NCI-H2029 treated with DMSO at 0.1 percent for 48 hours (cell line): Measurements from ENCODE around the gene GRID2IP.

ENCODE experiments used
- DNase-seq: peaks from one replicate; lab custom pipeline; 2025; lab: John Stamatoyannopoulos, UW

The GRID2IP gene

DNA sequence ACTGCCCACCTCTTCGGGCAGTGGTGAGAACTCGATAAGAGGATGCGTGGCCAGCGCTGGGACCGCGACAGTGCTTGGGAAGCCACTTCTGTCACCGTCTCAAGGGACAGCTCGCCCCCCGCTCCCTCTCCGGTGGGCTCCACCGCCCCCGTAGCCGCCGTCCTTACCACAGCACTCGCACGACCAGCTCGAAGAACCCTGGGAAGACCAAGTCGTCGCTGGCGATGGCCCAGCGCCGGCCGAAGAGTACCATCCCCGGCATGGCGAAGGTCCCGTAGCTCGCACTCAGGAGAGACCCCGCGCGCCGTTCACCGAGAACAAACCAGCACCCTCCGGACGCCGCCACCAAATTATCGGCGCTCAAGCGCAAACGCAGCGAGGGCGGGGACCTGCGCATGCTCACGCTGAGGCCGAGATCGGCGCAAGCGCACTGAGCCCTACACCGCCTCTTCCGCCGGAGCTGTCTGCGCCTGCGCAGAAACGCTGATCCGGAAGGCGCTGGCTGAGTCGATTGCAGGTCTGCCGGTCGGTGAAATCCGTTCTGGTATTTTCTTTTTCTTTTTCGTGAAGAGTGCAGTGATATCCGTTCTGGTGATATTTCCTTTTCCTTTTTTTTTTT is 103.6 kb downstream of the GRID2IP start, which contains the start of gene DAGLB:
DAGLB (minus strand) TSS at position 374 of the 619 bp plus-strand sequence; CDS start at position 262, 112 bp downstream.
- peak; percentile 68 for DNase-seq
